WTC11 (cell line): Measurements from ENCODE around the gene ADGRG3. TPM values are rescaled to one million over a fixed set of nuclear protein-coding genes. Genes with fewer than 3 reads are reported as not detected.

Experiments
- ATAC-seq: fragments of 200-7000 bp; cut with Tn5 transposase; 2 replicates; pipeline ENCODE4 v1.10.0; 2021; ENCODE audit warnings: mild to moderate bottlenecking, moderate library complexity
- CTCF ChIA-PET: fragments of 300-600 bp; sonication (Branson Sonifier 250); formaldehyde crosslinking; loops from one replicate; lab custom pipeline; 2021; ENCODE audit warnings: antibody characterized with exemption; lab: Charles Lee
- POLR2A ChIA-PET: fragments of 350-600 bp; sonication (Branson Sonifier 250); formaldehyde crosslinking; loops from one replicate; lab custom pipeline; 2021; ENCODE audit warnings: antibody characterized with exemption; lab: Charles Lee
- DNase-seq: peaks from one replicate; pipeline ENCODE4 v3.0.0; 2021; ENCODE audit warnings: low spot score
- H3K27ac Mint-ChIP-seq: 2 replicates; pipeline ENCODE4 v1.8.0; 2021; ENCODE audit warnings: mixed read lengths
- H3K27me3 Mint-ChIP-seq: 2 replicates; pipeline ENCODE4 v1.8.0; 2021; ENCODE audit warnings: low read depth, mild to moderate bottlenecking, moderate library complexity, mixed read lengths
- H3K36me3 Mint-ChIP-seq: 2 replicates; pipeline ENCODE4 v1.8.0; 2021; ENCODE audit warnings: mixed read lengths
- H3K4me1 Mint-ChIP-seq: 2 replicates; pipeline ENCODE4 v1.8.0; 2022; ENCODE audit warnings: mixed read lengths
- H3K4me3 Mint-ChIP-seq: 2 replicates; pipeline ENCODE4 v1.8.0; 2021; ENCODE audit warnings: mild to moderate bottlenecking, moderate library complexity, mixed read lengths
- H3K9me3 Mint-ChIP-seq: 2 replicates; pipeline ENCODE4 v1.8.0; 2021; ENCODE audit warnings: mixed read lengths
- AR ChIP-seq: fragments of 250-450 bp; sonication (Bioruptor Pico); IDR thresholded peaks from 2 replicates; pipeline ENCODE4 v1.9.0; 2021; ENCODE audit warnings: mild to moderate bottlenecking
- ARID4B ChIP-seq: sonication (generic); formaldehyde crosslinking; IDR thresholded peaks from 2 replicates; pipeline ENCODE4 v1.8.0; 2023; ENCODE audit warnings: missing genetic modification reagents, mild to moderate bottlenecking, borderline replicate concordance
- CREM ChIP-seq: sonication (generic); formaldehyde crosslinking; IDR thresholded peaks from 2 replicates; pipeline ENCODE4 v1.8.1; 2022; ENCODE audit warnings: mild to moderate bottlenecking, missing genetic modification reagents, moderate library complexity
- CTCF ChIP-seq: fragments of 200-600 bp; IDR thresholded peaks from 2 replicates; pipeline ENCODE4 v1.8.0; 2022; ENCODE audit warnings: antibody characterized with exemption
- EMX1 ChIP-seq: fragments of 250-450 bp; sonication (Bioruptor Pico); IDR thresholded peaks from 2 replicates; pipeline ENCODE4 v1.8.0; 2021; ENCODE audit warnings: mild to moderate bottlenecking
- GTF2I ChIP-seq: fragments of 250-450 bp; sonication (Bioruptor Pico); conservative IDR thresholded peaks from 2 replicates; pipeline ENCODE4 v1.4.0; 2021; ENCODE audit warnings: mild to moderate bottlenecking
- NFYB ChIP-seq: sonication (generic); formaldehyde crosslinking; conservative IDR thresholded peaks from 2 replicates; pipeline ENCODE4 v1.8.0; 2022; ENCODE audit warnings: low read depth, missing genetic modification reagents
- RELA ChIP-seq: sonication (generic); formaldehyde crosslinking; IDR thresholded peaks from 2 replicates; pipeline ENCODE4 v1.8.1; 2022; ENCODE audit warnings: missing genetic modification reagents, mild to moderate bottlenecking, borderline replicate concordance
- SMAD4 ChIP-seq: sonication (generic); formaldehyde crosslinking; IDR thresholded peaks from 2 replicates; pipeline ENCODE4 v1.8.0; 2022; ENCODE audit warnings: mild to moderate bottlenecking, missing genetic modification reagents
- SP1 ChIP-seq: sonication (generic); formaldehyde crosslinking; conservative IDR thresholded peaks from 2 replicates; pipeline ENCODE4 v1.8.1; 2022; ENCODE audit warnings: missing genetic modification reagents
- TEAD1 ChIP-seq: sonication (generic); formaldehyde crosslinking; IDR thresholded peaks from 2 replicates; pipeline ENCODE4 v1.8.0; 2022; ENCODE audit warnings: mild to moderate bottlenecking, missing genetic modification reagents
- ZBTB21 ChIP-seq: sonication (generic); formaldehyde crosslinking; IDR thresholded peaks from 2 replicates; pipeline ENCODE4 v1.8.1; 2023; ENCODE audit warnings: mild to moderate bottlenecking, missing genetic modification reagents, borderline replicate concordance
- ZNF138 ChIP-seq: sonication (generic); formaldehyde crosslinking; conservative IDR thresholded peaks from 2 replicates; pipeline ENCODE4 v1.8.1; 2022; ENCODE audit warnings: mild to moderate bottlenecking, moderate library complexity, missing genetic modification reagents
- ZNF263 ChIP-seq: sonication (generic); formaldehyde crosslinking; IDR thresholded peaks from 2 replicates; pipeline ENCODE4 v1.8.1; 2022; ENCODE audit warnings: low read depth, mild to moderate bottlenecking, moderate library complexity, missing genetic modification reagents
- total RNA-seq: library from RNA; stranded (reverse); gene quantifications from 3 replicates; pipeline ENCODE4 v1.2.3, GENCODE V29; 2021
- TF ChIP-seq, protein P1 (sequence below): sonication (generic); formaldehyde crosslinking; IDR thresholded peaks from 2 replicates; pipeline ENCODE4 v1.8.1; 2023; ENCODE audit warnings: mild to moderate bottlenecking, missing genetic modification reagents, borderline replicate concordance
- TF ChIP-seq, protein P2 (sequence below): sonication (generic); formaldehyde crosslinking; conservative IDR thresholded peaks from 2 replicates; pipeline ENCODE4 v1.8.1; 2022; ENCODE audit warnings: mild to moderate bottlenecking, missing genetic modification reagents

ADGRG3 gene
- total RNA-seq, 1 experiment from 2014 or later = 0.44 TPM

DNA sequence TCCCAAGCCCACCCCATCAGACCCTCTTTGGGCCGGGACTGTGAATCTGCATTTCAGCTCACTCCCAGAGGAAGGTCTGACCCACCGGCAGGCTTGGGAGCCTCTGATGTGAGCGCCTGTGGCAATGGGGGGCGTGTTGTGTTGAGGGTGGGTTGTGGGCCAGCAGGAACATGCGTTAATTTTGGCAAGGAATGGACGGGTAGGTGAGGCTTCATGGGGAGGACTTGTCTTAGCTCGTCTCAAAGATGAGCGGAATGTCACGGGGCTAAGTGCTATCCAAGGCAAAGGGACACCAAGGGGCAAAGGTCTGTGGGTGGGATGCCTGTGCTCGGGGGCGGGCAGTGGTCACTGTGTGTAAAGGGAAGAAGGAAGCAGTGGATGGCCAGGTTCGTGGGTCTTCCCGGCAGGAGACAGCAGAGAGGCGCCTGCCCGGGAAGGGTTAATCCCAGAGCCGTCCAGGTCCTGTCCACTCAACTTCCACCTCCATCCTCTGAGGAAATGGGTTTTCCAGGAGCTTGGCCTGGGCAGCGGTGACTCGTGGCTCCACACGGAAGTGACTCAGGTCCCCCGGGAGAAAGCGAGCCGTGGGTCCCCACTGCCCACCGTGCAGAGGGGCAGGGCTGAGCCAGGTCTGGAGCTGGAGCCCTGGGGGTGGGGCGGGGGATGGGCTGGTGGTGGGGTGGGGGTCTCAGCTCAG lies 22.3 kb upstream of the ADGRG3 start (continued):
- no peak for TF ChIP-seq ARID4B (CRISPR knock-in tag)
- no peak for TF ChIP-seq EMX1 (CRISPR knock-in tag)
- no peak for TF ChIP-seq SP1 (CRISPR knock-in tag)
- no peak for TF ChIP-seq ZNF263 (CRISPR knock-in tag)
- TF ChIP-seq, protein P1, sequence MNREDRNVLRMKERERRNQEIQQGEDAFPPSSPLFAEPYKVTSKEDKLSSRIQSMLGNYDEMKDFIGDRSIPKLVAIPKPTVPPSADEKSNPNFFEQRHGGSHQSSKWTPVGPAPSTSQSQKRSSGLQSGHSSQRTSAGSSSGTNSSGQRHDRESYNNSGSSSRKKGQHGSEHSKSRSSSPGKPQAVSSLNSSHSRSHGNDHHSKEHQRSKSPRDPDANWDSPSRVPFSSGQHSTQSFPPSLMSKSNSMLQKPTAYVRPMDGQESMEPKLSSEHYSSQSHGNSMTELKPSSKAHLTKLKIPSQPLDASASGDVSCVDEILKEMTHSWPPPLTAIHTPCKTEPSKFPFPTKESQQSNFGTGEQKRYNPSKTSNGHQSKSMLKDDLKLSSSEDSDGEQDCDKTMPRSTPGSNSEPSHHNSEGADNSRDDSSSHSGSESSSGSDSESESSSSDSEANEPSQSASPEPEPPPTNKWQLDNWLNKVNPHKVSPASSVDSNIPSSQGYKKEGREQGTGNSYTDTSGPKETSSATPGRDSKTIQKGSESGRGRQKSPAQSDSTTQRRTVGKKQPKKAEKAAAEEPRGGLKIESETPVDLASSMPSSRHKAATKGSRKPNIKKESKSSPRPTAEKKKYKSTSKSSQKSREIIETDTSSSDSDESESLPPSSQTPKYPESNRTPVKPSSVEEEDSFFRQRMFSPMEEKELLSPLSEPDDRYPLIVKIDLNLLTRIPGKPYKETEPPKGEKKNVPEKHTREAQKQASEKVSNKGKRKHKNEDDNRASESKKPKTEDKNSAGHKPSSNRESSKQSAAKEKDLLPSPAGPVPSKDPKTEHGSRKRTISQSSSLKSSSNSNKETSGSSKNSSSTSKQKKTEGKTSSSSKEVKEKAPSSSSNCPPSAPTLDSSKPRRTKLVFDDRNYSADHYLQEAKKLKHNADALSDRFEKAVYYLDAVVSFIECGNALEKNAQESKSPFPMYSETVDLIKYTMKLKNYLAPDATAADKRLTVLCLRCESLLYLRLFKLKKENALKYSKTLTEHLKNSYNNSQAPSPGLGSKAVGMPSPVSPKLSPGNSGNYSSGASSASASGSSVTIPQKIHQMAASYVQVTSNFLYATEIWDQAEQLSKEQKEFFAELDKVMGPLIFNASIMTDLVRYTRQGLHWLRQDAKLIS (CRISPR knock-in tag) = no peak
- TF ChIP-seq SMAD4 (CRISPR knock-in tag) = no peak
- TF ChIP-seq CTCF = no peak
- no peak for TF ChIP-seq ZNF138

DNA sequence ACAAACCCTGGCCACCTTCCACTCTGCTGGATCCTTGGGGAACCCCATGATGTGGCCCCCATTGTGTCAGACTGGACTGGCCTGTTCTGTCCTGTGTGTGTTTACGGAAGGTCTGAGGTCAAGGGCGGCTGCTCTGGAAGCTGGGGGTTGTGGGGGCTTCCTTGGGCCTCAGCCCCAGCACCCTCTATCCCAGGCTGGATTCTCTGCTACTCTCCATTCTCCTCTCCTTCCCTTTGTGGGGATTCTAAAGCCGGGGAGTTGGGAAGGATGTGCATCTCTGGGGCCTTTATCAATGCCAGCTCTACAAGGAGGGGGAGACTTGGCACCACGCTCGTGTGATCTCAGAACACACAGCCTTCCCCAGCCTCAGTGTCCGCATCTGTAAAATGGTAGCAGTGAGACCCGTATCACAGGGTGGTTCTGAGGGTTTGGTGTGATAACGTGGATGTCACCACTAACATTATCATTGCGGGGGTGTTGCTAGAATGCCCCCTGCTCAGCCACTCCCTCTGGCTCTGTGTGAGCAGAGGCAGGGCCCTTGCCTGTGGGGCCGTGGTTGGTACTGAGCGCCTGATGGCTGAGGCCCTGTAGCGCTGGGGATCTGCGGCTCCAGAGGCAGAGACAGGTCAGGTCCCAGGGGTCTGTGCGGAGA lies 21.6 kb upstream of the ADGRG3 start:
- ATAC-seq = no peak
- CTCF ChIA-PET = interaction anchor here (0.9 to 4.2 kb wide), 11 partner anchors 16 to 89 kb away, joined by 3 to 35 read pairs (median 6); partner anchors contain the start of genes ADGRG1 and KATNB1
- H3K36me3 Mint-ChIP-seq = no peaks in the 10 kb centered on the region
- no peaks in the 10 kb centered on the region; the same call in 1 of the 2 replicates for H3K27me3 Mint-ChIP-seq
- no peaks in the 10 kb centered on the region for H3K9me3 Mint-ChIP-seq
- H3K4me3 Mint-ChIP-seq = no peak overlapping the region
- no peaks in the 10 kb centered on the region for H3K4me1 Mint-ChIP-seq
- no peak overlapping the region for H3K27ac Mint-ChIP-seq
- no peak for DNase-seq
- POLR2A ChIA-PET = interaction anchor here (0.7 kb wide), 1 partner anchor 110 kb away, joined by 3 read pairs; no protein-coding TSS in a partner anchor
- TF ChIP-seq, protein P2, sequence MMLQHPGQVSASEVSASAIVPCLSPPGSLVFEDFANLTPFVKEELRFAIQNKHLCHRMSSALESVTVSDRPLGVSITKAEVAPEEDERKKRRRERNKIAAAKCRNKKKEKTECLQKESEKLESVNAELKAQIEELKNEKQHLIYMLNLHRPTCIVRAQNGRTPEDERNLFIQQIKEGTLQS (CRISPR knock-in tag) = no peak
- TF ChIP-seq GTF2I (CRISPR knock-in tag) (no peak), ZBTB21 (no peak), TEAD1 (CRISPR knock-in tag) (no peak), NFYB (CRISPR knock-in tag) (no peak), AR (CRISPR knock-in tag) (no peak), CREM (CRISPR knock-in tag) (no peak), RELA (CRISPR knock-in tag) (no peak)
